DMS 273 treated with DMSO at 0.1 percent for 48 hours (cell line): ENCODE results near the gene ZBTB42.
"Not testable (repeated sequence)": the region's sequence is repeated elsewhere in the genome, so short reads cannot be mapped to it uniquely, and the experiment has no call there.

Source experiments
- DNase-seq: peaks from one replicate; lab custom pipeline; 2025; lab: John Stamatoyannopoulos, UW

Gene ZBTB42

DNA sequence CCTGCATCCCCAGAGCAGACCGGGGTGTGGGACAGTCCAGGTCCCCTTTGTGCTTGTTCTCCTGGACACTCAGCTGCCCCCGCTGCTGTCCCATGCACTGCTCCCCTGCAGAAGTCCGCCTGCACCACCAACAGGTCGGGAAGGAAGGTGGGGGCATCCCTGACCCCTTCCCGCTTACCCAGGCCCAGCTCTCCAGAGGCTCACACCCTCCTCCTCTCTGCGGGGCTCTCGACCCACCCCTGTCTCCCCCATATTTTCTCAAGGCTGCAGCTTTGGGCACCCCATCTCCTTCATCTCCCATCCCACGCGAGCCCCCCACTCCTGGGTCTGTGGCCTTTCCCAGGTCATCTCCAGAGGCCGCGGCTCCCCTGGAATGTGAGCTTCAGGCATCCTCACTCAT lies 9.4 kb downstream of the ZBTB42 start:
- DNase-seq: no peak

GRCh38 chr14:104813286-104813685 lies 12.4 kb downstream of the ZBTB42 start:
- no peak for DNase-seq

DNA sequence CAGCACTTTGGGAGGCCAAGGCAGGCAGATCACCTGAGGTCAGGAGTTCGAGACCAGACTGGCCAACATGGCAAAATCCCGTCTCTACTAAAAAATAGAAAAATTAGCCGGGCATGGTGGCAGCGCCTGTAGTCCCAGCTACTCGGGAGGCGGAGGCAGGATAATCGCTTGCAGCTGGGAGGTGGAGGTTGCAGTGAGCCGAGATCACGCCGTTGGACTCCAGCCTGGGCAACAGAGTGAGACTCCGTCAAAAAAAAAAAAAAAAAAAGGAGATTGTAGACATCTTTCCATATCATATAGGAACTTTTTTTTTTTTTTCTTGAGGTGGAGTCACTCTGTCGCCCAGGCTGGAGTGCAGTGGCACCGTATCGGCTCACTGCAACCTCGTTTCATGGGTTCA lies 13.8 kb downstream of the ZBTB42 start:
- DNase-seq: not testable (repeated sequence)

DNA sequence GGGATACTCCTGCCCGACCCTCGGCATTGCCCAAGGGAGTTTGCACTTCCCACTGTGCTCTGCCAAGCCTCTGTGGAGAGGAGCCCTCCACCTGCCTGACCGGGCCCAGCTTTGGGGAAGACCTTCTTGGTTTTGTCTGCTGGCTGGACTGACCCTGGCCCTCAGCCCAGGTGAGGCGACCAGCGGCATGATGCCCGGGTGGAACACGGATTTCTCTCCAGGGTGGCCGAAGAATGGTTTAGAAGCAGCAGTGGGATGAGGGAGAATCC lies 15.6 kb downstream of the ZBTB42 start:
- DNase-seq: no peak

GRCh38 chr14:104817930-104818713 lies 17.2 kb downstream of the ZBTB42 start:
- peak; percentile 42 for DNase-seq

- peak; percentile 42 for DNase-seq
Observed at GRCh38 chr14:104818714-104819161, 17.8 kb downstream of the ZBTB42 start.

DNA sequence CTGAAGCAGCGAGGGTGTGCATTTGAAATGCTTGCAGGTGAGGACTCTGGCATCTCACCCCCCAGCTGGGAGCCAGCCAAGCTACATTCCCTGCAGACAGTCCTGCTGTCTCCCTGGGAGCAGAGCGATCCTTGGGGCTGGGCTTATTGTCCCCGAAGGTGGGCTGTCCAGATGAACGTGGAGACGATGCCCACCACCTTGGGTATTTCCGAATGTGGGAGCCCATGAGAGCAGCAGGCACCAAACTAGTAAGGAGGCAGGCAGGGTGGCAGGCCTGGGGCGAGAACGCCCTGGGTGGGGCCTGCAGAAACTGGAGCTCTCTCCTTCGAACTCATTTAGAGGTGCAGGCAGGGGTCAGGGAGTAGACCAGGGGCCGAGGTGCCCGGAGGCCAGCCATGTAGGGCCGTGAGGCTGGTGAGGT lies 18.5 kb downstream of the ZBTB42 start:
- no peak for DNase-seq

DNA sequence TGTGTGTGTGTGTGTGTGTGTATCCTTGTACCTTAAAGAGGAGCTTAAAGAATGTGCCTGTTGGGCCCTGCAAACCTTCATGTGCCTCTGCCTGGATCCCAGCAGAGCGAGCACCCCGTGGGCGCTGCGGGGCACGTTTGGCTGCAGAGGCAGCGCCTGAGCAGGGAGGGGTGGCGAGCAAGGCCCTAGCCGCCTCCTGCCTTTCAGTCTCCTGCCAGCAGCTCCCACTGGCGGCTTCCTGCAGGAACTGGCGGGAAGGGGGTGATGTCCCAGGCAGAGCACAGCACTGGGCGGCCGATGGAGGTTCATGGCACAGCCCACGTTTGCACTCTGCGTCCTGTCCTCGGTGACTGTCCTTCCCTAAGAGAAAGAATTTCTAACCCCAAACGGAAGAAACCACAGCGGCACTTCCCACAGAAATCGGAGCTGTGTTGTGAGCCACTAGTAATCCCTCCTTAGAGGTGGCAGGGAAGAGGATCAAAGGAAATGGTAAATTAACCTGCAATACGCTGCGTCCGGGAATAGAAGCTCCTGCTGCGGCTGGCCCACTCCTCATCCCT lies 19.8 kb downstream of the ZBTB42 start:
- peak; percentile 66 for DNase-seq

GRCh38 chr14:104821229-104821945 lies 20.5 kb downstream of the ZBTB42 start:
- no peak for DNase-seq

- DNase-seq: no peak
Observed at GRCh38 chr14:104821971-104822608, 21.2 kb downstream of the ZBTB42 start.

- no peak for DNase-seq
Observed at GRCh38 chr14:104822821-104823615, 22.1 kb downstream of the ZBTB42 start.

- no peak for DNase-seq
Observed at GRCh38 chr14:104824353-104824997, 23.6 kb downstream of the ZBTB42 start.

DNA sequence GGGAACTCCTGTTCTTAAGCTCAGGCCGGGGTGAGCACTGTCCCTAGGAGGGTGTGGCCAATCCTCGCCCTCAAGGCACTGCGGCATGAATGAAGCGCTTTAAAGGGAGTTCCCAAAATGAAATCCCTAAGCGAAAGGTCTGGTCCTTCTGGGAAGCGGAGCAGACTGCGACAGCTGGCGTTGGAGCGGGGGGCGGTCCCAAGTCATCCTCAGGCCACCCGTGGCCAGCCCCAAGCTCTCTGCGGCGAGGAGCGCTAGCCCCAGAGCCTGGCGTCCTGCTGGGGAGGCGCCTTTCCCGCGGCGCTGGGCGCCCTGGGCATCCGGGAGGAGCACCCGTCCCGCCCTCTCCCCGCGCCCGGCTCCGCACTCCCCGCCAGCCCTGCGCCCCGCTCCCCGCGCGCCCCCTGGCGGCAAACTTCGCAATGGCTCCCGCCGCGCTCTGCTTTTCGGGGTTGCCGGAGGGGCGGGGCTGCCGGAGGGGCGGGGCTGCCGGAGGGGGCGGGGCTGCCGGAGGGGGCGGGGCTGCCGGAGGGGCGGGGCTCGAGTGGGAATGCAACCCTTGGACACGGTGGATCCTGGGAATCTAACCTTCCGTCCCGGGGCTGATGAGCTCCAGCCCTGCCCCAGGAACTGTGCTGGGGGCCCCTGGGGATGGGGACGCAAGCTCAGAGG lies 25.4 kb downstream of the ZBTB42 start:
- DNase-seq: peak; percentile 63

DNA sequence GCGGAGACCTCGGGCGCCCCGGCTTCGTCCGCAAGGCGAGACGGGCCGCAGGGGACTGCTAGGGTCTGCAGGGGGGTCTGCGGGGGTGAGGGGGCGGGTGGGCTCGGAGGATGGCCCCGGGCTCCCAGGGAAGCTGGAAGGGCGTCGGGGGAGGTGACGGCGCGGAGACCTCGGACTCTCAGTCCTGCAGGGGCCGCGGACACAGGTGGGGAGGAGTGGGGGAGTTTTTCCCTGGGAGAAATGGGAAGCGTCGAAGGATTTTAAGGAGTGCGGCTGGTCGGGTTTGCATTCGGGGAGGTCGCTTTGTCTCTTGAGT lies 25.9 kb downstream of the ZBTB42 start:
- no peak for DNase-seq

DNA sequence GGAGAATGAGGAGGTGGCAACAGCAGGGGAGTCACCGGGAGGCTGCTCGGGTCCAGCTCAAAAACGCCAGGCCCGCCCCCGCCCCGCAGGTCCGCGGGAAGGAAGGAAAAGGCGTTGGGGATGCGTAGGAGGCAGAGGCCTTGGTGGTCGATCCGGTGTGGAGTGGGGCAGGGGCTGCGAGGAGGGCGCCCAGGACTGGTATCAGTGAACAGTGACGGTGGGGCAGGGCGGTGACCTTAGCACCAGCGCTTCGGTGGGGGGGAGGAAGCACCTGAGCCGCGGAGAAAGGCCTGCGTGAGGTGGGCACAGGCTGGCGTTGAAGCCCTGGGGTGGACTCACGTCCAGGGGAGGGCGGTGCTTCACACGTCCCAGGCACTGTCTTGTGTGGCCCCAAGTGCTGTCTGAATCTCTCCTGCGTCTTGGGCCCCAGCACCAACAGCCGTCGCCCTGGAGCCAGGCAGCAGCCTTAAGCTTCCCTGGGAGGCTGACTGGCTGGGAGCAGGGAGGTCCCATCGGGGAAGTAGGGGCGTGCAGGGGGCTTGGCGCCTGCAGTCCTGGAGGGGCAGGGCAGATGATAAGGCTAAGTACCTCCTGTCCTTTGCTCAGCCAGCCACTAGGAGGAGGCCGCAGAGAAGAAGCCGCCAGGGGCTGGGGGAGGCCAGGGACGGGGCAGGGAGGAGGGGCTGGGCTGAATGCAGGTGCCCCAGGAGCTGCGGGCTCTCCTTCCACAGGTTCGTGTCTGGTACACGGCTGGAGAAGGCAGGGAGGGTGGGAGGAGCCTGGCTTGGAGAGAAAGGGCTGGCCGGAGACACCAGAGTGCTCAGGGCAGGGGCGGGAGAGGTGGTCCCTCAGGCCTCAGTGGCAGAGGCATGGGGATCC lies 26.5 kb downstream of the ZBTB42 start:
- peak; percentile 32 for DNase-seq

GRCh38 chr14:104830781-104831180 lies 29.9 kb downstream of the ZBTB42 start:
- DNase-seq: no peak

GRCh38 chr14:104836171-104836935 lies 35.5 kb downstream of the ZBTB42 start:
- DNase-seq: not testable (repeated sequence)

GRCh38 chr14:104841730-104842129 lies 40.8 kb downstream of the ZBTB42 start:
- DNase-seq: no peak

GRCh38 chr14:104843006-104843405 lies 42.1 kb downstream of the ZBTB42 start:
- DNase-seq: no peak
